PC-9 (cell line): Measurements from ENCODE around the gene TK2. TPM values are rescaled to one million over a fixed set of nuclear protein-coding genes. Genes with fewer than 3 reads are reported as not detected.

Experiments
- BruUV-seq: library from RNA; stranded (reverse); fragments of 400-500 nt; replicated peaks from 2 replicates; lab custom pipeline; 2021; lab: Mats Ljungman, UMichigan
- CTCF ChIA-PET: fragments of 300-600 bp; sonication (Branson Sonifier 250); formaldehyde crosslinking; loops from one replicate; lab custom pipeline; 2022; ENCODE audit warnings: antibody characterized with exemption; lab: Charles Lee
- POLR2A ChIA-PET: fragments of 300-600 bp; sonication (Branson Sonifier 250); formaldehyde crosslinking; loops from one replicate; lab custom pipeline; 2022; ENCODE audit warnings: antibody characterized with exemption; ENCODE audit not compliant: unreplicated experiment; lab: Charles Lee
- DNase-seq, 2 experiments: peaks; one replicate each; pipeline versions ENCODE4 v3.0.0 to v3.0.0-alpha.2; 2015 to 2022; ENCODE audit warnings: mixed read lengths in 1 of 2
- H2AFZ ChIP-seq: fragments of 200-600 bp; sonication (generic); 2 replicates; pipeline ENCODE4 v1.8.1; 2017; ENCODE audit warnings: antibody characterized with exemption
- H3F3A ChIP-seq: fragments of 200-600 bp; sonication (generic); 2 replicates; pipeline ENCODE4 v1.8.1; 2017; ENCODE audit warnings: antibody characterized with exemption, mild to moderate bottlenecking, low read depth; ENCODE audit not compliant: insufficient read depth
- H3K27ac ChIP-seq: fragments of 200-600 bp; sonication (generic); 2 replicates; pipeline ENCODE4 v1.6.1; 2016; ENCODE audit warnings: mixed run types
- H3K27me3 ChIP-seq: fragments of 200-600 bp; sonication (generic); 2 replicates; pipeline ENCODE4 v1.6.1; 2016; ENCODE audit warnings: low read depth, mixed run types; ENCODE audit not compliant: insufficient read depth
- H3K36me3 ChIP-seq: fragments of 200-600 bp; sonication (generic); 2 replicates; pipeline ENCODE4 v1.6.1; 2016; ENCODE audit warnings: low read depth, mixed run types
- H3K4me1 ChIP-seq: fragments of 200-600 bp; sonication (generic); replicated peaks from 2 replicates; pipeline ENCODE4 v1.6.1; 2016; ENCODE audit warnings: mixed run types; ENCODE audit not compliant: insufficient read depth
- H3K4me2 ChIP-seq: fragments of 200-600 bp; sonication (generic); 2 replicates; pipeline ENCODE4 v1.6.1; 2017; ENCODE audit warnings: mixed run types
- H3K4me3 ChIP-seq: fragments of 200-600 bp; sonication (generic); 2 replicates; pipeline ENCODE4 v1.6.1; 2016; ENCODE audit warnings: mixed run types
- H3K79me2 ChIP-seq: fragments of 200-600 bp; sonication (generic); 2 replicates; pipeline ENCODE4 v1.6.1; 2017; ENCODE audit warnings: low read depth, mixed run types
- H3K9me2 ChIP-seq: fragments of 200-600 bp; sonication (generic); 2 replicates; pipeline ENCODE4 v1.8.1; 2017; ENCODE audit warnings: mild to moderate bottlenecking; ENCODE audit not compliant: insufficient read depth
- H3K9me3 ChIP-seq: fragments of 200-600 bp; sonication (generic); 2 replicates; pipeline ENCODE4 v1.8.1; 2016; ENCODE audit warnings: low read depth; ENCODE audit not compliant: insufficient read depth
- H4K20me1 ChIP-seq: fragments of 200-600 bp; sonication (generic); 2 replicates; pipeline ENCODE4 v1.8.1; 2017; ENCODE audit not compliant: insufficient read depth
- CTCF ChIP-seq: fragments of 200-600 bp; sonication (generic); conservative IDR thresholded peaks from 2 replicates; pipeline ENCODE4 v1.6.1; 2017; ENCODE audit warnings: mixed run types, antibody characterized with exemption, mild to moderate bottlenecking, moderate library complexity
- EZH2 ChIP-seq: fragments of 200-600 bp; sonication (generic); IDR thresholded peaks from 2 replicates; pipeline ENCODE4 v1.8.0; 2017; ENCODE audit warnings: antibody characterized with exemption, low read depth
- intact Hi-C: fragments of 100-400 bp; cut with micrococcal nuclease; formaldehyde crosslinking; loops from one replicate; pipeline ENCODE4 v1.10.0; 2022; ENCODE audit not compliant: unreplicated experiment
- total RNA-seq: library from RNA; stranded (reverse); gene quantifications from 2 replicates; pipeline ENCODE4 v1.2.3, GENCODE V29; 2021

Gene TK2
- total RNA-seq, 1 experiment from 2014 or later = 20.1 TPM

GRCh38 chr16:66487580-66488275 is 62.2 kb downstream of the TK2 start:
- Histone ChIP-seq H4K20me1 (no peaks in the 10 kb centered on the region), H3F3A (peaks cover 32% of the 10 kb centered on the region), H3K79me2 (no peaks in the 10 kb centered on the region), H3K9me2 (no peaks in the 10 kb centered on the region), H3K4me3 (no peak overlapping the region), H3K9me3 (no peaks in the 10 kb centered on the region), H3K27ac (peak overlapping the region; percentile 55), H3K4me2 (peak overlapping the region; percentile 44), H3K27me3 (no peaks in the 10 kb centered on the region), H2AFZ (no peak overlapping the region), H3K36me3 (no peaks in the 10 kb centered on the region), H3K4me1 (peaks cover 39% of the 10 kb centered on the region)
- DNase-seq = no peak
- intact Hi-C loops = loop anchor here (2.0 to 5.0 kb wide), 2 partner anchors 65 to 100 kb away; partner anchors contain the start of gene CKLF
- CTCF ChIA-PET = interaction anchor here (0.6 to 1.3 kb wide), 3 partner anchors 21 to 93 kb away, joined by 3 to 9 read pairs (median 8); no protein-coding TSS in a partner anchor
- no TSS peak for BruUV-seq
- POLR2A ChIA-PET = no interaction called here
- TF ChIP-seq EZH2 (no peak), CTCF (no peak)

- H3K36me3 ChIP-seq = no peaks in the 10 kb centered on the region
- no TSS peak for BruUV-seq
- peak overlapping the region; percentile 44 for H3K4me2 ChIP-seq
- no peaks in the 10 kb centered on the region for H3K9me2 ChIP-seq
- peaks cover 39% of the 10 kb centered on the region for H3K4me1 ChIP-seq
- no peaks in the 10 kb centered on the region for H3K9me3 ChIP-seq
- no peaks in the 10 kb centered on the region for H3K79me2 ChIP-seq
- H3F3A ChIP-seq = peaks cover 32% of the 10 kb centered on the region
- DNase-seq = peak; percentile 82 to 92
- CTCF ChIA-PET = interaction anchor here (0.7 to 1.3 kb wide), 5 partner anchors 21 to 93 kb away, joined by 3 to 8 read pairs (median 5); no protein-coding TSS in a partner anchor
- H2AFZ ChIP-seq = no peak overlapping the region
- POLR2A ChIA-PET = interaction anchor here (0.7 to 0.8 kb wide), 2 partner anchors 21 to 62 kb away, joined by 4 to 5 read pairs; no protein-coding TSS in a partner anchor
- no peaks in the 10 kb centered on the region for H3K27me3 ChIP-seq
- no peaks in the 10 kb centered on the region for H4K20me1 ChIP-seq
- TF ChIP-seq CTCF = no peak
- TF ChIP-seq EZH2 = no peak
- intact Hi-C loops = loop anchor here (1.0 to 5.0 kb wide), 4 partner anchors 26 to 105 kb away; partner anchors contain the start of gene CKLF
- H3K4me3 ChIP-seq = no peak overlapping the region
- H3K27ac ChIP-seq = peak overlapping the region; percentile 55
These were observed 62.9 kb downstream of the TK2 start for GRCh38 chr16:66486773-66487579.

GRCh38 chr16:66486199-66486772 is 63.6 kb downstream of the TK2 start:
- intact Hi-C loops = loop anchor here (1.0 to 5.0 kb wide), 4 partner anchors 27 to 104 kb away; partner anchors contain the start of gene CKLF
- peak overlapping the region; percentile 55; the same call in 1 of the 2 replicates for H3K27ac ChIP-seq
- H3K4me1 ChIP-seq = peaks cover 39% of the 10 kb centered on the region
- POLR2A ChIA-PET = interaction anchor here (0.7 kb wide), 1 partner anchor 62 kb away, joined by 5 read pairs; no protein-coding TSS in a partner anchor
- H3K9me2 ChIP-seq = no peaks in the 10 kb centered on the region
- no peaks in the 10 kb centered on the region for H4K20me1 ChIP-seq
- H3K4me3 ChIP-seq = no peak overlapping the region
- no peak overlapping the region for H2AFZ ChIP-seq
- no peaks in the 10 kb centered on the region for H3K27me3 ChIP-seq
- H3F3A ChIP-seq = peaks cover 32% of the 10 kb centered on the region
- H3K79me2 ChIP-seq = no peaks in the 10 kb centered on the region
- no peaks in the 10 kb centered on the region for H3K36me3 ChIP-seq
- no peaks in the 10 kb centered on the region for H3K9me3 ChIP-seq
- DNase-seq = no peak
- TF ChIP-seq CTCF = no peak
- no peak for TF ChIP-seq EZH2
- peak overlapping the region; percentile 44 for H3K4me2 ChIP-seq
- CTCF ChIA-PET = interaction anchor here (0.7 to 1.3 kb wide), 4 partner anchors 22 to 80 kb away, joined by 4 to 8 read pairs (median 6); no protein-coding TSS in a partner anchor
- BruUV-seq = no TSS peak
